H1 (cell line): ENCODE data around the gene DNMT3B. TPM values are rescaled to one million over a fixed set of nuclear protein-coding genes. Genes with fewer than 3 reads are reported as not detected.

Source experiments
- CTCF ChIA-PET: fragments of 300-600 bp; sonication (Branson Sonifier 250); formaldehyde crosslinking; loops from one replicate; lab custom pipeline; 2021; ENCODE audit not compliant: partially characterized antibody; lab: Charles Lee
- POLR2A ChIA-PET: fragments of 300-600 bp; sonication (Branson Sonifier 250); formaldehyde crosslinking; loops from one replicate; lab custom pipeline; 2021; ENCODE audit warnings: inconsistent platforms; ENCODE audit not compliant: partially characterized antibody; lab: Charles Lee
- DNase-seq, 2 experiments: peaks; one replicate each; pipeline versions ENCODE4 v3.0.0 to v3.0.0-alpha.2; 2010 to 2022; ENCODE audit warnings: low spot score in 2 of 2, low read depth in 1 of 2, mixed read lengths in 1 of 2
- FAIRE-seq: peaks from 2 replicates; lab custom pipeline; 2011; peaks lifted over from hg19 to GRCh38; lab: Jason Lieb, UNC
- H2AFZ ChIP-seq: 2 replicates; pipeline ENCODE4 v1.8.1; 2012; ENCODE audit warnings: low read length, inconsistent platforms
- H2AK5ac ChIP-seq: 2 replicates; pipeline ENCODE4 v1.6.1; 2013; ENCODE audit warnings: low read depth, low read length
- H2BK120ac ChIP-seq: replicated peaks from 2 replicates; pipeline ENCODE3; 2013; ENCODE audit warnings: low read depth, low read length, inconsistent platforms
- H2BK12ac ChIP-seq: 2 replicates; pipeline ENCODE4 v1.6.1; 2013; ENCODE audit warnings: low read depth, low read length
- H2BK15ac ChIP-seq: 2 replicates; pipeline ENCODE4 v1.6.1; 2013; ENCODE audit warnings: low read length
- H2BK20ac ChIP-seq: 2 replicates; pipeline ENCODE4 v1.6.1; 2013; ENCODE audit warnings: low read length
- H2BK5ac ChIP-seq: 2 replicates; pipeline ENCODE4 v1.6.1; 2013; ENCODE audit warnings: low read depth, low read length
- H3K14ac ChIP-seq: 2 replicates; pipeline ENCODE4 v1.6.1; 2013; ENCODE audit warnings: inconsistent platforms; ENCODE audit not compliant: insufficient read length
- H3K18ac ChIP-seq: 2 replicates; pipeline ENCODE4 v1.6.1; 2013; ENCODE audit warnings: low read length; ENCODE audit errors: extremely low read depth
- H3K23ac ChIP-seq: 2 replicates; pipeline ENCODE4 v1.6.1; 2013; ENCODE audit warnings: inconsistent platforms; ENCODE audit not compliant: insufficient read length
- H3K23me2 ChIP-seq: 2 replicates; pipeline ENCODE4 v1.6.1; 2013; ENCODE audit warnings: low read depth, low read length
- H3K27ac ChIP-seq: 2 replicates; pipeline ENCODE4 v1.6.1; 2011; ENCODE audit warnings: low read depth, low read length, inconsistent platforms
- H3K27me3 ChIP-seq, 4 experiments: replicated peaks in 1 of 4; 1 replicate in 1 of 4; 2 replicates in 3 of 4; pipeline versions ENCODE4 v1.6.1 to v1.8.1; 2011 to 2013; ENCODE audit warnings: low read length in 3 of 4, mild to moderate bottlenecking in 3 of 4, inconsistent platforms in 2 of 4, mixed read lengths in 2 of 4, moderate library complexity in 1 of 4; ENCODE audit not compliant: control insufficient read depth in 3 of 4, insufficient read depth in 3 of 4; ENCODE audit errors: extremely low read depth in 1 of 4
- H3K36me3 ChIP-seq, 4 experiments: 2 replicates each; pipeline versions ENCODE4 v1.6.1 to v1.8.1; 2011 to 2013; ENCODE audit warnings: mild to moderate bottlenecking in 4 of 4, low read length in 3 of 4, moderate library complexity in 2 of 4, control low read depth in 1 of 4, inconsistent platforms in 1 of 4; ENCODE audit not compliant: insufficient read depth in 4 of 4, control insufficient read depth in 2 of 4
- H3K4ac ChIP-seq: replicated peaks from 2 replicates; pipeline ENCODE3; 2013; ENCODE audit warnings: low read length, low read depth, mixed read lengths, inconsistent platforms; ENCODE audit not compliant: insufficient read length
- H3K4me1 ChIP-seq, 4 experiments: replicated peaks in 1 of 4; 1 replicate in 1 of 4; 2 replicates in 3 of 4; pipeline versions ENCODE4 v1.6.1 to v1.8.1; 2011 to 2013; ENCODE audit warnings: low read length in 3 of 4, inconsistent platforms in 2 of 4, mixed read lengths in 1 of 4; ENCODE audit not compliant: insufficient read depth in 4 of 4, control insufficient read depth in 3 of 4
- H3K4me2 ChIP-seq, 2 experiments: 2 replicates each; pipeline versions ENCODE4 v1.6.1 to v1.8.1; 2011 to 2013; ENCODE audit warnings: low read depth in 2 of 2, low read length in 2 of 2, control low read depth in 1 of 2, inconsistent platforms in 1 of 2, mild to moderate bottlenecking in 1 of 2; ENCODE audit not compliant: insufficient read depth in 1 of 2
- H3K4me3 ChIP-seq, 4 experiments: fragments of 200-600, 300-600 bp in 1 of 4; sonication (generic), shearing (Covaris generic), sonication (Bioruptor Twin) in 1 of 4; 2 replicates each; pipeline versions ENCODE4 v1.5.1 to v1.8.1; 2011 to 2016; ENCODE audit warnings: low read length in 4 of 4, low read depth in 3 of 4, control low read depth in 2 of 4, inconsistent platforms in 2 of 4, mild to moderate bottlenecking in 2 of 4, mixed read lengths in 1 of 4, moderate library complexity in 1 of 4; ENCODE audit not compliant: insufficient read depth in 2 of 4; ENCODE audit errors: extremely low read depth in 1 of 4
- H3K56ac ChIP-seq: replicated peaks from 2 replicates; pipeline ENCODE3; 2013; ENCODE audit warnings: low read depth, mild to moderate bottlenecking, mixed read lengths, low read length, inconsistent platforms; ENCODE audit not compliant: insufficient read length
- H3K79me1 ChIP-seq: 2 replicates; pipeline ENCODE4 v1.6.1; 2013; ENCODE audit warnings: low read depth, low read length, control low read depth
- H3K79me2 ChIP-seq, 2 experiments: 2 replicates each; pipeline versions ENCODE4 v1.6.1 to v1.8.1; 2012 to 2013; ENCODE audit warnings: low read length in 2 of 2, mild to moderate bottlenecking in 2 of 2, inconsistent platforms in 1 of 2; ENCODE audit not compliant: insufficient read depth in 2 of 2, control insufficient read depth in 1 of 2
- H3K9ac ChIP-seq, 4 experiments: replicated peaks in 1 of 4; 1 replicate in 1 of 4; 2 replicates in 3 of 4; pipeline versions ENCODE4 v1.6.1 to v1.8.1; 2011 to 2013; ENCODE audit warnings: low read depth in 3 of 4, low read length in 3 of 4, control low read depth in 2 of 4, mild to moderate bottlenecking in 2 of 4, moderate library complexity in 2 of 4, inconsistent platforms in 1 of 4; ENCODE audit errors: extremely low read depth in 1 of 4
- H3K9me3 ChIP-seq, 2 experiments: 2 replicates each; pipeline versions ENCODE4 v1.6.1 to v1.8.1; 2012 to 2013; ENCODE audit warnings: mild to moderate bottlenecking in 2 of 2, moderate library complexity in 2 of 2, control low read depth in 1 of 2, inconsistent platforms in 1 of 2, low read depth in 1 of 2, low read length in 1 of 2, mixed read lengths in 1 of 2; ENCODE audit not compliant: insufficient read depth in 2 of 2
- H4K20me1 ChIP-seq, 2 experiments: replicated peaks in 1 of 2; 2 replicates each; pipeline versions ENCODE3 to v1.8.1; 2011 to 2013; ENCODE audit warnings: inconsistent platforms in 2 of 2, low read length in 2 of 2, mild to moderate bottlenecking in 1 of 2; ENCODE audit not compliant: insufficient read depth in 2 of 2, control insufficient read depth in 1 of 2
- H4K5ac ChIP-seq: 2 replicates; pipeline ENCODE4 v1.6.1; 2013; ENCODE audit warnings: low read length, low read depth, mixed read lengths, inconsistent platforms; ENCODE audit not compliant: insufficient read length
- H4K8ac ChIP-seq: 2 replicates; pipeline ENCODE4 v1.8.0; 2013; ENCODE audit warnings: mild to moderate bottlenecking, moderate library complexity, low read length, inconsistent platforms; ENCODE audit not compliant: insufficient read depth; ENCODE audit errors: extremely low read depth
- H4K91ac ChIP-seq: replicated peaks from 2 replicates; pipeline ENCODE3; 2013; ENCODE audit warnings: low read length, mixed read lengths, inconsistent platforms; ENCODE audit not compliant: insufficient read length
- BRCA1 ChIP-seq: IDR thresholded peaks from 2 replicates; pipeline ENCODE4 v1.6.1; 2012; ENCODE audit warnings: low read depth, low read length, improper control_type of control experiment
- CTBP2 ChIP-seq: IDR thresholded peaks from 2 replicates; pipeline ENCODE4 v1.7.0; 2011; ENCODE audit warnings: borderline replicate concordance, mild to moderate bottlenecking, moderate library complexity, mixed read lengths, low read length; ENCODE audit not compliant: insufficient read depth, insufficient read length
- JUN ChIP-seq: IDR thresholded peaks from 2 replicates; pipeline ENCODE4 v1.6.1; 2011; ENCODE audit warnings: low read depth, mild to moderate bottlenecking, improper control_type of control experiment, low read length
- NRF1 ChIP-seq: IDR thresholded peaks from 2 replicates; pipeline ENCODE4 v1.6.1; 2011; ENCODE audit warnings: mild to moderate bottlenecking, low read depth, low read length, improper control_type of control experiment
- PHF8 ChIP-seq: fragments of 200-600 bp; sonication (generic); conservative IDR thresholded peaks from 2 replicates; pipeline ENCODE4 v1.7.1; 2012; ENCODE audit warnings: low read depth, mild to moderate bottlenecking, inconsistent platforms, low read length, moderate library complexity
- POU5F1 ChIP-seq: IDR thresholded peaks from 2 replicates; pipeline ENCODE4 v1.6.1; 2011; ENCODE audit warnings: low read depth, mild to moderate bottlenecking, low read length, moderate library complexity
- SP4 ChIP-seq: IDR thresholded peaks from 2 replicates; pipeline ENCODE4 v1.6.1; 2012; ENCODE audit warnings: low read length, inconsistent platforms
- TAF1 ChIP-seq: IDR thresholded peaks from 2 replicates; pipeline ENCODE4 v1.6.1; 2011; ENCODE audit warnings: mild to moderate bottlenecking, low read depth, low read length
- TBP ChIP-seq: IDR thresholded peaks from 2 replicates; pipeline ENCODE4 v1.6.1; 2011; ENCODE audit warnings: low read depth, low read length, improper control_type of control experiment
- WGBS, 2 experiments: shearing (Covaris generic) in 1 of 2; methylation state at CpG; one replicate each; pipeline versions ENCODE4 v1.1.6 to v1.1.7; 2013 to 2015; ENCODE audit warnings: low lambda C conversion rate in 2 of 2, mixed read lengths in 2 of 2, inconsistent platforms in 1 of 2, low coverage in 1 of 2, missing lambda C conversion rate in 1 of 2; ENCODE audit not compliant: insufficient replicate concordance in 2 of 2, insufficient coverage in 1 of 2, insufficient read length in 1 of 2; ENCODE audit errors: extremely low coverage in 1 of 2, missing lambda C conversion rate in 1 of 2; 5-methylcytosine and 5-hydroxymethylcytosine counted together
- polyA plus RNA-seq, 7 experiments: library from polyadenylated mRNA; depleted of rRNA in 3 of 7; stranded (reverse) in 5 of 7; unstranded in 2 of 7; fragments of >200 nt in 5 of 7; fragments of 200-250 nt in 2 of 7; gene quantifications; 1 replicate in 5 of 7; 2 replicates in 1 of 7; 4 replicates in 1 of 7; pipeline versions ENCODE4 v1.2.1 to v1.2.3, GENCODE V29; 2011 to 2013; ENCODE audit warnings: missing spikeins in 2 of 7, mixed read lengths in 2 of 7
- total RNA-seq: library from RNA; stranded (reverse); fragmentation: NEBNext Ultra II Directional; extraction: Animal tissue kit (Norgen Biotek cat#: 25700); gene quantifications from 2 replicates; pipeline ENCODE4 v1.2.1, GENCODE V29; 2021

The DNMT3B gene
- total and polyA plus RNA-seq, 2 of the 8 experiments (the other 6 are each of a cell fraction or from before 2014, with no cell fraction given) = 433 to 1,016 TPM

DNA sequence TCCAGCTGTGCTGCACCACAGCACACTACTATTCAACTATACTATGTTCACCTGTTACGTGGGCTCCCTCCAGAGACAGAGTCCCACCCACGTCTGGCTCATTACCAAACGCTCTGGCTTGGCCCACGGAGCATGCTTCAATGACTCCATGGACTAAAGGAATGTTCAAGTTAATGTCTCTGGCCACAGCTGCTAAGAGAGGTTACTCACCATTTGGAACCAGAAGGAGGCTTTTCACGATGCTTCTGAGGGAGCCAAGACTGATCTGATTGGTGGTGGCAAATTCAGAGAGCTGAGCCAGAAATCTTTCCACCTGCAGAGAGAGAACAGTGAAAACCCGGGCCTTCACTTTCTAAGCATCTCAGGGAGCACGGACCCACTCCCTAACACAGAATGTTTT lies 34.5 kb upstream of the DNMT3B start:
- H3K23me2 ChIP-seq = no peaks in the 10 kb centered on the region
- no peak overlapping the region; the same call in 1 of the 2 replicates for H3K27ac ChIP-seq
- no peak overlapping the region for H3K4me2 ChIP-seq
- no peak overlapping the region for H2BK15ac ChIP-seq
- no peak overlapping the region for H2BK20ac ChIP-seq
- H4K5ac ChIP-seq = no peak overlapping the region
- peaks cover 0 to 43% of the 10 kb centered on the region in 2 experiments; a peak in 3 of 4 replicates for H3K79me2 ChIP-seq
- H3K9ac ChIP-seq = no peak overlapping the region
- H3K79me1 ChIP-seq = peaks cover 4% of the 10 kb centered on the region; the same call in 1 of the 2 replicates
- H3K18ac ChIP-seq = no peak overlapping the region
- no peak overlapping the region for H3K4ac ChIP-seq
- WGBS, 2 experiments = 92% methylated on average over 7 of the region's 7 CpGs; no CpG with 5 or more reads in 1 of the 2 experiments
- H3K27me3 ChIP-seq = no peaks in the 10 kb centered on the region
- no peak overlapping the region for H2AK5ac ChIP-seq
- TF ChIP-seq NRF1 = no peak
- TF ChIP-seq JUN = no peak
- TF ChIP-seq TBP = no peak
- TF ChIP-seq SP4 = no peak
- TF ChIP-seq BRCA1 = no peak
- TF ChIP-seq TAF1 = no peak
- TF ChIP-seq CTBP2 = no peak
- no peak for TF ChIP-seq PHF8
- no peak for TF ChIP-seq POU5F1
- no peak for DNase-seq
- ChIA-PET CTCF (interaction anchor here (1.0 to 1.7 kb wide), 2 partner anchors 51 to 62 kb away, joined by 3 to 8 read pairs; no protein-coding TSS in a partner anchor), POLR2A (interaction anchor here (1.1 to 1.4 kb wide), 3 partner anchors 11 to 81 kb away, joined by 3 read pairs; no protein-coding TSS in a partner anchor)
- no peak overlapping the region for H3K14ac ChIP-seq
- H3K36me3 ChIP-seq = peaks cover 4 to 41% (median 9%) of the 10 kb centered on the region in 4 experiments
- no peak overlapping the region for H3K56ac ChIP-seq
- peaks cover 0 to 6% of the 10 kb centered on the region in 2 experiments for H4K20me1 ChIP-seq
- H2BK12ac ChIP-seq = no peak overlapping the region
- H3K9me3 ChIP-seq = no peaks in the 10 kb centered on the region; a peak in 1 of 4 replicates
- no peak overlapping the region for H3K23ac ChIP-seq
- no peak overlapping the region for H2AFZ ChIP-seq
- no peak overlapping the region for H3K4me3 ChIP-seq
- H4K8ac ChIP-seq = no peak overlapping the region
- H2BK120ac ChIP-seq = no peak overlapping the region
- no peak overlapping the region for H4K91ac ChIP-seq
- FAIRE-seq = no peak
- peaks cover 0 to 6% (median 2%) of the 10 kb centered on the region in 4 experiments; a peak in 4 of 7 replicates for H3K4me1 ChIP-seq
- H2BK5ac ChIP-seq = no peak overlapping the region
